ENCODE data around the gene SPATA31E1. TPM values are rescaled to one million over a fixed set of nuclear protein-coding genes. Genes with fewer than 3 reads are reported as not detected.

SPATA31E1 gene
- total RNA-seq, 1 experiment from 2014 or later: not detected

DNA sequence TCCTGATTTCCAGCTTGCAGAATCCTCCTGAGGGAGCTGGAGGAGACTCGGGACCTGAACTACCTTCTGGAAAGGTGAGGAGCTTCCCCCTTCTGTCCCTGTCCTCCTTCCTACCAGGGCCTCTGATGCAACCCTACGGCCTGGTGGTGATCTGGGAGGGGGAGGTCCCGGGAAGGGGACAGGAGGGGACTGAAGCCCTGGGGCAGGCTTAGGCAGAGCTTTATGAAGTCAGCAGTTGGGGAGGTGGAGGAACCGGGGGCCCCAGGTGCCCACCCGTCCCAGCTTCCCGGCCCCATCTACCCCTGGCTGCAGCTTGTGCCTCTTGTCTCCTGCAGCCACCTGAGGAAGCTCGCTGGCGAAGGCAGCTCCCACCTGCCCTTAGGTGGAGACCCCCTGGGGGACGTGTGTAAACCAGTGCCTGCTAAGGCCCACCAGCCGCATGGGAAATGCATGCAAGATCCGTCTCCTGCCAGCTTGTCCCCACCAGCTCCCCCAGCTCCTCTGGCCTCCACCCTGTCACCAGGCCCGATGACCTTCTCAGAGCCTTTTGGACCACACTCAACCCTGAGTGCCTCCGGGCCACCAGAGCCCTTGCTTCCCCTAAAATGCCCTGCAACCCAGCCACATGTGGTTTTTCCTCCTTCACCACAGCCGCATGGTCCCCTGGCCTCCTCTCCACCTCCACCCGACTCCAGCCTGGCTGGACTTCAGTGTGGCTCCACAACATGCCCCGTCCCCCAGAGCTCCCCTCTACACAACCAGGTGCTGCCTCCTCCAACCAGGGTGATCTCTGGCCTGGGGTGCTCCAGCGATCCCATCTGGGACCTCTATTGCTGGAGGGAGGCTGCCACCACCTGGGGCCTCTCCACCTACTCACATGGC lies 2.1 kb downstream of the SPATA31E1 start:
- no peak for DNase-seq (ENCODE audit: unreplicated experiment)
- Mint-ChIP-seq H3K9me3 (ENCODE audit: unreplicated experiment) (no peaks in the 10 kb centered on the region), H3K27ac (ENCODE audit: low read depth, unreplicated experiment) (no peak overlapping the region), H3K4me3 (ENCODE audit: unreplicated experiment) (no peak overlapping the region), H3K36me3 (ENCODE audit: insufficient read depth, unreplicated experiment) (no peaks in the 10 kb centered on the region), H3K4me1 (ENCODE audit: insufficient read depth, unreplicated experiment) (no peaks in the 10 kb centered on the region), H3K27me3 (ENCODE audit: insufficient read depth, unreplicated experiment) (no peaks in the 10 kb centered on the region)
- BruUV-seq (replicated peaks): no TSS peak
- CTCF ChIA-PET: no interaction called here
- TF ChIP-seq, protein P1, sequence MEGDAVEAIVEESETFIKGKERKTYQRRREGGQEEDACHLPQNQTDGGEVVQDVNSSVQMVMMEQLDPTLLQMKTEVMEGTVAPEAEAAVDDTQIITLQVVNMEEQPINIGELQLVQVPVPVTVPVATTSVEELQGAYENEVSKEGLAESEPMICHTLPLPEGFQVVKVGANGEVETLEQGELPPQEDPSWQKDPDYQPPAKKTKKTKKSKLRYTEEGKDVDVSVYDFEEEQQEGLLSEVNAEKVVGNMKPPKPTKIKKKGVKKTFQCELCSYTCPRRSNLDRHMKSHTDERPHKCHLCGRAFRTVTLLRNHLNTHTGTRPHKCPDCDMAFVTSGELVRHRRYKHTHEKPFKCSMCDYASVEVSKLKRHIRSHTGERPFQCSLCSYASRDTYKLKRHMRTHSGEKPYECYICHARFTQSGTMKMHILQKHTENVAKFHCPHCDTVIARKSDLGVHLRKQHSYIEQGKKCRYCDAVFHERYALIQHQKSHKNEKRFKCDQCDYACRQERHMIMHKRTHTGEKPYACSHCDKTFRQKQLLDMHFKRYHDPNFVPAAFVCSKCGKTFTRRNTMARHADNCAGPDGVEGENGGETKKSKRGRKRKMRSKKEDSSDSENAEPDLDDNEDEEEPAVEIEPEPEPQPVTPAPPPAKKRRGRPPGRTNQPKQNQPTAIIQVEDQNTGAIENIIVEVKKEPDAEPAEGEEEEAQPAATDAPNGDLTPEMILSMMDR (IDR thresholded peaks at IDR 0.05; ENCODE audit: unreplicated experiment): no peak
- intact Hi-C loops (cut with micrococcal nuclease): no loop called here
- POLR2A ChIA-PET: no interaction called here

DNA sequence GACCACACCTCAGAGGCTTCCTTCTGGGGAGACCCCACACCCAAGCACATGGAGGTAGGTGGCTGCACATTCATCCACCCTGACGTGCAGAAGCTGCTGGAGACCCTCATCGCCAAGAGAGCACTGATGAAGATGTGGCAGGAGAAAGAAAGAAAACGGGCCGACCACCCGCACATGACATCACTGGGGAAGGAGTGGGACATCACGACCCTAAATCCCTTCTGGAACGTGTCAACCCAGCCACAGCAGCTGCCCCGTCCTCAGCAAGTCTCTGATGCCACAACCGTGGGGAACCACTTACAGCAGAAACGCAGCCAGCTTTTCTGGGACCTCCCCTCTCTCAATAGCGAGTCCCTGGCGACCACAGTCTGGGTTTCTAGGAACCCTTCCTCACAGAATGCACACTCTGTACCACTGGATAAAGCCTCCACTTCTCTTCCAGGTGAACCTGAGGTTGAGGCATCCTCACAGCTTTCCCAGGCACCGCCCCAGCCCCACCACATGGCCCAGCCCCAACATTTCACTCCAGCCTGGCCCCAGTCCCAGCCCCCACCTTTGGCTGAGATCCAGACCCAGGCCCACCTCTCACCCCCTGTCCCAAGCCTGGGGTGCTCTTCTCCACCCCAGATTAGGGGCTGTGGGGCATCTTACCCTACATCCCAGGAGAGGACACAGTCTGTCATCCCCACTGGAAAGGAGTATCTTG lies 3.0 kb downstream of the SPATA31E1 start:
- CTCF ChIA-PET: interaction anchor here (0.6 kb wide), 1 partner anchor 125 kb away, joined by 3 read pairs; no protein-coding TSS in a partner anchor
- POLR2A ChIA-PET: no interaction called here
- TF ChIP-seq, protein P1 (IDR thresholded peaks at IDR 0.05; ENCODE audit: unreplicated experiment): no peak
- intact Hi-C loops (cut with micrococcal nuclease): no loop called here
- H3K9me3 Mint-ChIP-seq (ENCODE audit: unreplicated experiment): no peaks in the 10 kb centered on the region
- H3K27ac Mint-ChIP-seq (ENCODE audit: low read depth, unreplicated experiment): no peak overlapping the region
- H3K36me3 Mint-ChIP-seq (ENCODE audit: insufficient read depth, unreplicated experiment): no peaks in the 10 kb centered on the region
- BruUV-seq (replicated peaks): no TSS peak
- H3K4me1 Mint-ChIP-seq (ENCODE audit: insufficient read depth, unreplicated experiment): no peaks in the 10 kb centered on the region
- no peak for DNase-seq (ENCODE audit: unreplicated experiment)
- no peaks in the 10 kb centered on the region for H3K27me3 Mint-ChIP-seq (ENCODE audit: insufficient read depth, unreplicated experiment)
- no peak overlapping the region for H3K4me3 Mint-ChIP-seq (ENCODE audit: unreplicated experiment)

DNA sequence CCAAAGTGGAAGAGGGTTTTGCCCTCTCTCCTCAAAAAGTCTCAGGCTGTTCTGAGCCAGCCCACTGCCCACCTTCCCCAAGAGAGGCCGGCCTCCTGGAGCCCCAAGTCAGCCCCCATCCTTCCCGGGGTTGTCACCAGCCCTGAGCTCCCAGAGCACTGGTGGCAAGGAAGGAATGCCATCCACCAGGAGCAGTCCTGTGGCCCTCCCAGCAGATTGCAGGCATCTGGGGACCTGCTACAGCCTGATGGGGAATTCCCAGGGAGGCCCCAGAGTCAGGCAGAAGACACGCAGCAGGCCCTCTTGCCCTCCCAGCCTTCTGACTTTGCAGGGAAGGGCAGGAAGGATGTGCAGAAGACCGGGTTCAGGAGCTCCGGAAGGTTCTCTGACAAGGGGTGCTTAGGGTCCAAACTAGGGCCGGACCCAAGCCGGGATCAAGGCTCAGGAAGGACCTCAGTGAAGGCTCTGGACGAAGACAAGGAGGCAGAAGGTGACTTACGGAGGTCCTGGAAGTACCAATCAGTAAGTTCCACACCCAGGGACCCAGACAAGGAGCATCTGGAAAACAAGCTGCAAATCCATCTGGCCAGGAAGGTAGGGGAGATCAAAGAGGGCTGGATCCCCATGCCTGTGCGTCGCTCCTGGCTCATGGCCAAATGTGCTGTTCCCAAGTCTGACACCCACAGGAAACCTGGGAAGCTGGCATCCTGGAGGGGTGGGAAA lies 3.7 kb downstream of the SPATA31E1 start:
- intact Hi-C loops (cut with micrococcal nuclease): no loop called here
- POLR2A ChIA-PET: no interaction called here
- H3K4me3 Mint-ChIP-seq (ENCODE audit: unreplicated experiment): no peak overlapping the region
- CTCF ChIA-PET: interaction anchor here (0.6 kb wide), 1 partner anchor 125 kb away, joined by 3 read pairs; no protein-coding TSS in a partner anchor
- no peaks in the 10 kb centered on the region for H3K9me3 Mint-ChIP-seq (ENCODE audit: unreplicated experiment)
- H3K4me1 Mint-ChIP-seq (ENCODE audit: insufficient read depth, unreplicated experiment): no peaks in the 10 kb centered on the region
- H3K27ac Mint-ChIP-seq (ENCODE audit: low read depth, unreplicated experiment): no peak overlapping the region
- no peaks in the 10 kb centered on the region for H3K27me3 Mint-ChIP-seq (ENCODE audit: insufficient read depth, unreplicated experiment)
- no TSS peak for BruUV-seq (replicated peaks)
- TF ChIP-seq, protein P1 (IDR thresholded peaks at IDR 0.05; ENCODE audit: unreplicated experiment): no peak
- H3K36me3 Mint-ChIP-seq (ENCODE audit: insufficient read depth, unreplicated experiment): no peaks in the 10 kb centered on the region
- DNase-seq (ENCODE audit: unreplicated experiment): no peak

DNA sequence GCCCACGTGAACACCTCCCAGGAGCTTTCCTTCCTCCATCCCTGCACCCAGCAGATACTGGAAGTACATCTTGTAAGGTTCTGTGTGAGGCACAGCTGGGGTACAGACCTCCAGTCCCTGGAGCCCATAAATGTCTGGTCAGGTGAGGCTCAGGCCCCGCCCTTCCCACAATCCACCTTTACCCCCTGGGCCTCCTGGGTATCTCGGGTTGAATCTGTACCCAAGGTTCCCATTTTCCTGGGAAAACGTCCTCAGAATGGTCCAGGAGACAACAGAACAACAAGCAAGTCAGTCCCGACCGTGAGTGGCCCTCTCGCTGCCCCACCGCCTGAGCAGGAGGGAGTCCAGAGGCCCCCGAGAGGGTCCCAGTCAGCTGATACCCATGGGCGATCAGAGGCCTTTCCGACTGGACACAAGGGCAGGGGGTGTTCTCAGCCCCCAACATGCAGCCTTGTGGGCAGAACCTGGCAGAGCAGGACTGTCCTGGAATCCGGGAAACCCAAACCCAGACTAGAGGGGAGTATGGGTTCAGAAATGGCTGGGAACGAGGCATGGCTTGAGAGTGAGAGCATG lies 4.3 kb downstream of the SPATA31E1 start:
- ChIA-PET CTCF (no interaction called here), POLR2A (no interaction called here)
- H3K4me3 Mint-ChIP-seq (ENCODE audit: unreplicated experiment): no peak overlapping the region
- intact Hi-C loops (cut with micrococcal nuclease): no loop called here
- BruUV-seq (replicated peaks): no TSS peak
- no peaks in the 10 kb centered on the region for H3K36me3 Mint-ChIP-seq (ENCODE audit: insufficient read depth, unreplicated experiment)
- DNase-seq (ENCODE audit: unreplicated experiment): no peak
- no peaks in the 10 kb centered on the region for H3K9me3 Mint-ChIP-seq (ENCODE audit: unreplicated experiment)
- H3K4me1 Mint-ChIP-seq (ENCODE audit: insufficient read depth, unreplicated experiment): no peaks in the 10 kb centered on the region
- TF ChIP-seq, protein P1 (IDR thresholded peaks at IDR 0.05; ENCODE audit: unreplicated experiment): no peak
- H3K27me3 Mint-ChIP-seq (ENCODE audit: insufficient read depth, unreplicated experiment): no peaks in the 10 kb centered on the region
- no peak overlapping the region for H3K27ac Mint-ChIP-seq (ENCODE audit: low read depth, unreplicated experiment)
